Large intestine (tissue), 3 donors: Measurements from ENCODE around the gene SLFN12L. TPM values are rescaled to one million over a fixed set of nuclear protein-coding genes. Genes with fewer than 3 reads are reported as not detected.
"Not testable (repeated sequence)": the region's sequence is repeated elsewhere in the genome, so short reads cannot be mapped to it uniquely, and the experiment has no call there.

Source experiments
- DNase-seq, 2 donors: peaks; one replicate each; pipeline versions ENCODE4 v3.0.0 to v3.0.0-alpha.2; 2013
- H3K27ac ChIP-seq: one replicate; pipeline ENCODE4 v1.5.1; 2013; ENCODE audit warnings: low read length
- H3K27me3 ChIP-seq: 2 replicates; pipeline ENCODE4 v1.6.1; 2013; ENCODE audit warnings: low read length; ENCODE audit not compliant: control insufficient read depth, insufficient read depth
- H3K36me3 ChIP-seq: 2 replicates; pipeline ENCODE4 v1.6.1; 2013; ENCODE audit warnings: low read length; ENCODE audit not compliant: control insufficient read depth, insufficient read depth
- H3K4me1 ChIP-seq: one replicate; pipeline ENCODE4 v1.6.1; 2013; ENCODE audit warnings: low read length; ENCODE audit not compliant: control insufficient read depth, insufficient read depth
- H3K4me3 ChIP-seq: one replicate; pipeline ENCODE4 v1.5.1; 2013; ENCODE audit warnings: low read length
- H3K9me3 ChIP-seq: one replicate; pipeline ENCODE4 v1.6.1; 2013; ENCODE audit warnings: mild to moderate bottlenecking, low read depth, low read length, moderate library complexity; ENCODE audit not compliant: control insufficient read depth
- WGBS: methylation state at CpG from one replicate; pipeline ENCODE4 v1.1.5; 2013; ENCODE audit warnings: low lambda C conversion rate; ENCODE audit not compliant: insufficient coverage; 5-methylcytosine and 5-hydroxymethylcytosine counted together
- polyA plus RNA-seq: library from polyadenylated mRNA; unstranded; fragments of 120-200 nt; gene quantifications from one replicate; pipeline ENCODE4 v1.2.1, GENCODE V29; 2013

Gene SLFN12L
- polyA plus RNA-seq, 1 donor: 1.4 TPM

GRCh38 chr17:35468475-35468874 lies 69.0 kb downstream of the SLFN12L start:
- H3K36me3 ChIP-seq: no peaks in the 10 kb centered on the region
- H3K9me3 ChIP-seq: no peaks in the 10 kb centered on the region
- 100% methylated on average over 1 of the region's 4 CpGs for WGBS
- no peak for DNase-seq
- no peak overlapping the region for H3K27ac ChIP-seq
- H3K27me3 ChIP-seq: peaks cover 17% of the 10 kb centered on the region
- no peaks in the 10 kb centered on the region for H3K4me1 ChIP-seq
- no peak overlapping the region for H3K4me3 ChIP-seq

DNA sequence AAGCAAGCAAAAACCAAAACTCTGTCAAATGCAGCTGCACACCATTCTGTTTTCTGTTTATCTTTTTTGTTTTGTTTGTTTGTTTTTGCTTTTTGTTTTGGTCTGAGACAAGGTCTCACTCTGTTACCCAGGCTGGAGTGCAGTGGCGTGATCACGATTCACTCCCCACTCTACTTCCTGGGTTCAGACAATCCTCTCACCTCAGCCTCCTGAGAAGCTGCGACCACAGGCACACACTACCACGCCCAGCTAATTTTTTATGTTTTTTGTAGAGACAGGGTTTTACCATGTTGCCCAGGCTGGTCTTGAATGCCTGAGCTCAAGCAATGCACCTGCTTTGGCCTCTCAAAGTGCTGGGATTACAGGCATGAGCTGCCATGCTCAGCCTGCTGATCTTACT lies 69.7 kb downstream of the SLFN12L start:
- H3K9me3 ChIP-seq: no peaks in the 10 kb centered on the region
- peaks cover 24% of the 10 kb centered on the region for H3K27me3 ChIP-seq
- DNase-seq: no peak
- no CpG with 5 or more reads among the region's 4 CpGs for WGBS
- H3K4me3 ChIP-seq: no peak overlapping the region
- no peaks in the 10 kb centered on the region for H3K36me3 ChIP-seq
- H3K4me1 ChIP-seq: no peaks in the 10 kb centered on the region
- H3K27ac ChIP-seq: no peak overlapping the region

- Histone ChIP-seq H3K36me3 (no peaks in the 10 kb centered on the region), H3K4me1 (no peaks in the 10 kb centered on the region), H3K4me3 (peak overlapping the region; percentile 4), H3K27me3 (peaks cover 45% of the 10 kb centered on the region), H3K27ac (no peak overlapping the region), H3K9me3 (peaks cover 5% of the 10 kb centered on the region)
- WGBS: no CpG with 5 or more reads among the region's 44 CpGs
- DNase-seq: peak in 1 of 2 donors; percentile 59
Measured at GRCh38 chr17:35460354-35460851, 77.1 kb downstream of the SLFN12L start.

DNA sequence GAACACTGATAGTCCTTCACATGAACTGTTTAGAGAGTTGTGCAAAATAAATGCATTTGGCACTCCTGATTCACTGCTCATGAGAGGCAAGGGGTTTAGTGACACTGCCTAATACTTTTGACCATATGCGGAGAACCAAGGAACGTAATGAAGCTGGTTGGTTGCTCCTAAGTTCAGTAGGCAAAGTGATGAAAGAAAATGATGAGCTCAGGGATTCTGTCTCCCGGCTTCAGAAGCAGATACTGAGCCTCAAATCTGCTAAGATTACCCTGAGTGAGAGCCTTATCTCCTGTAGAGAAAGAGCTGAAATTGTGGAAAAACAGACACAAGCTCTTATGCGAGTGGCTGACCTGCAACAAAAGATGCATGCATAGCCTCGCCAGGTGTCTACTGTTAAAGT lies 83.4 kb downstream of the SLFN12L start:
- not testable (repeated sequence) for DNase-seq, H3K9me3 ChIP-seq, H3K4me3 ChIP-seq, H3K36me3 ChIP-seq, H3K27ac ChIP-seq, H3K4me1 ChIP-seq
- no CpG with 5 or more reads among the region's 5 CpGs for WGBS
- H3K27me3 ChIP-seq: peaks cover 34% of the 10 kb centered on the region

DNA sequence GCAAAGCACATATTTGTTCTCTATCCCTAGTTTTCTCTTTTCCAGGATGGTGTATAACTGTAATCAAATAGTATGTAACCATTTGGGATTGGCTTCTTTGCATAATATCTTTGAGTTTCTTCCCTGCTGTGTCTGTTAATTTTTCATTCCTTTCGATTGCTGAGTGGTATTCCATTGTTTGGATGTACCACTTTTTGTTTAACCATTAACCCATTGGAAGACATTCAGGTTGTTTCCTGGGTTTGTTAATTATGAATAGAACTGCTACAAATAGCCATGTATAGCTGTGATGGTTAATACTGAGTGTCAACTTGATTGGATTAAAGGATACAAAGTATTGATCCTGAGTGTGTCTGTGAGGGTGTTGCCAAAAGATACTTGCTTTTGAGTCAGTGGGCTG lies 84.3 kb downstream of the SLFN12L start:
- peaks cover 37% of the 10 kb centered on the region for H3K27me3 ChIP-seq
- H3K27ac ChIP-seq: no peak overlapping the region
- H3K9me3 ChIP-seq: peaks cover 3% of the 10 kb centered on the region
- no CpG with 5 or more reads among the region's 1 CpG for WGBS
- H3K4me1 ChIP-seq: peaks cover 6% of the 10 kb centered on the region
- no peaks in the 10 kb centered on the region for H3K36me3 ChIP-seq
- DNase-seq: no peak
- no peak overlapping the region for H3K4me3 ChIP-seq

DNA sequence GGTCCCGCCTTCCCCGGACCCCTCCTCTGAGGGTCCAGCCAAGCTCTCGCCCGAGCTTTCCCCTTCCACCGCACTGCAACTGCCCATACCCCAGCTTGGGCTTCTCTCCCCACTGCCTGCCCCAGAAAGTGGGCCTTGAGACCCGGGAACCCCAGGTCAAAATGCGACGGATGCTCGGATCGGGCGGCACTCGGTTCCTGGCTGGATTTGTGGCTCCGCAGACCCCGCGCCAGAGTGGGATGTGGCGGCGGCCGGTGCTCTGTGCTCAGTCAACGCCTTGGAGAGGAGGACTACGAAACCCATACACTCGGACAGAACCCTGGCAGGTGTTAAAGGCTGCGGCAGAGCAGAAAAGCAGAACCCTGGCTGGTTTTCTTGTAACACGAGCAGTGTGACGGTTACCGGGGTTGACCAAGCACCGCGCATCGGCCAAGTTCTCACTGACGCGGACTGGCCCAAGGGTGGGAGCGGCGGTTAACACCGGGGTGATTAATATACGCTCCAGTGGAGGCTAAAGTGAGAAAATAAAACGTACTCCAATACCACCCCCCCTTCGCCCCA lies 88.0 kb downstream of the SLFN12L start:
- Histone ChIP-seq H3K9me3 (peaks cover 3% of the 10 kb centered on the region), H3K27me3 (peaks cover 51% of the 10 kb centered on the region), H3K4me1 (peaks cover 10% of the 10 kb centered on the region), H3K27ac (no peak overlapping the region), H3K4me3 (no peak overlapping the region), H3K36me3 (no peaks in the 10 kb centered on the region)
- WGBS: no CpG with 5 or more reads among the region's 36 CpGs
- DNase-seq: peak in 1 of 2 donors; percentile 27

GRCh38 chr17:35448899-35449227 lies 88.6 kb downstream of the SLFN12L start:
- no CpG with 5 or more reads among the region's 16 CpGs for WGBS
- Histone ChIP-seq H3K9me3 (peaks cover 3% of the 10 kb centered on the region), H3K27me3 (peaks cover 51% of the 10 kb centered on the region), H3K4me1 (peaks cover 10% of the 10 kb centered on the region), H3K27ac (no peak overlapping the region), H3K4me3 (no peak overlapping the region), H3K36me3 (no peaks in the 10 kb centered on the region)
- no peak for DNase-seq

- peaks cover 53% of the 10 kb centered on the region for H3K27me3 ChIP-seq
- WGBS: no CpG with 5 or more reads among the region's 44 CpGs
- peaks cover 10% of the 10 kb centered on the region for H3K4me1 ChIP-seq
- H3K4me3 ChIP-seq: peak within 1 kb of the TSS; percentile 39
- H3K27ac ChIP-seq: no peak within 1 kb of the TSS
- DNase-seq: peak; percentile 49 to 72
- H3K36me3 ChIP-seq: no peaks in the 10 kb centered on the region
- H3K9me3 ChIP-seq: peaks cover 3% of the 10 kb centered on the region
Measured at GRCh38 chr17:35448214-35448898, 89.1 kb downstream of the SLFN12L start, which contains the start of gene SLFN13. TSS of gene SLFN13 (minus strand) at chr17:35448766. CDS start at chr17:35445680, 3,086 bp downstream.

GRCh38 chr17:35447499-35447898 lies 90.0 kb downstream of the SLFN12L start:
- Histone ChIP-seq H3K4me3 (no peak overlapping the region), H3K4me1 (peaks cover 10% of the 10 kb centered on the region), H3K27ac (no peak overlapping the region), H3K9me3 (peaks cover 3% of the 10 kb centered on the region), H3K27me3 (peaks cover 52% of the 10 kb centered on the region), H3K36me3 (no peaks in the 10 kb centered on the region)
- DNase-seq: no peak
- 0% methylated on average over 1 of the region's 3 CpGs for WGBS

GRCh38 chr17:35438433-35438832 lies 99.0 kb downstream of the SLFN12L start:
- Histone ChIP-seq H3K27ac (no peak overlapping the region), H3K4me3 (no peak overlapping the region), H3K36me3 (no peaks in the 10 kb centered on the region), H3K27me3 (peaks cover 1% of the 10 kb centered on the region), H3K4me1 (no peaks in the 10 kb centered on the region), H3K9me3 (no peaks in the 10 kb centered on the region)
- no peak for DNase-seq
